Stimulated activated CD8-positive, alpha-beta memory T cell treated with anti-CD3 and anti-CD28 coated beads, Interleukin-15, amount 100 ng/mL, for 48 hours (primary cell): ENCODE data around the gene MOGAT3.
A peak's percentile ranks its signal among the peaks of the same experiment; 100 is the strongest.

ENCODE experiments used
- DNase-seq, 2 donors: peaks; one replicate each; pipeline ENCODE4 v3.0.0-alpha.2; 2020; ENCODE audit warnings: low read depth in 2 of 2

The MOGAT3 gene

GRCh38 chr7:101160910-101161309 lies 39.9 kb downstream of the MOGAT3 start:
- no peak for DNase-seq

GRCh38 chr7:101159696-101160674 lies 40.9 kb downstream of the MOGAT3 start:
- DNase-seq: no peak

GRCh38 chr7:101156866-101157589 lies 43.8 kb downstream of the MOGAT3 start:
- DNase-seq: no peak

GRCh38 chr7:101156277-101156676 lies 44.6 kb downstream of the MOGAT3 start:
- DNase-seq: no peak

GRCh38 chr7:101155303-101155702 lies 45.5 kb downstream of the MOGAT3 start:
- no peak for DNase-seq

GRCh38 chr7:101154693-101155102 lies 46.1 kb downstream of the MOGAT3 start:
- no peak for DNase-seq

GRCh38 chr7:101153969-101154692 lies 46.7 kb downstream of the MOGAT3 start, which contains the start of gene AP1S1:
AP1S1 (plus strand) TSS chr7:101154476; CDS start chr7:101154515, 39 bp downstream.
- peak; percentile 89 to 90 for DNase-seq

GRCh38 chr7:101151908-101152651 lies 48.8 kb downstream of the MOGAT3 start:
- no peak for DNase-seq
